ENCODE data around the gene CXorf58.

The CXorf58 gene

GRCh38 chrX:23919706-23920320 is 12.0 kb downstream of the CXorf58 start:
- TF ChIP-seq CTCF (conservative IDR thresholded peaks at IDR 0.05; ENCODE audit: low read depth, low read length), result peak; percentile 25
- H3K4me3 ChIP-seq (ENCODE audit: low read length), result no peak overlapping the region
- no peak for DNase-seq (ENCODE audit: low read depth)

GRCh38 chrX:23926015-23926414 is 18.2 kb downstream of the CXorf58 start:
- TF ChIP-seq CTCF (conservative IDR thresholded peaks at IDR 0.05; ENCODE audit: low read depth, low read length), result no peak
- no peak overlapping the region for H3K4me3 ChIP-seq (ENCODE audit: low read length)

DNA sequence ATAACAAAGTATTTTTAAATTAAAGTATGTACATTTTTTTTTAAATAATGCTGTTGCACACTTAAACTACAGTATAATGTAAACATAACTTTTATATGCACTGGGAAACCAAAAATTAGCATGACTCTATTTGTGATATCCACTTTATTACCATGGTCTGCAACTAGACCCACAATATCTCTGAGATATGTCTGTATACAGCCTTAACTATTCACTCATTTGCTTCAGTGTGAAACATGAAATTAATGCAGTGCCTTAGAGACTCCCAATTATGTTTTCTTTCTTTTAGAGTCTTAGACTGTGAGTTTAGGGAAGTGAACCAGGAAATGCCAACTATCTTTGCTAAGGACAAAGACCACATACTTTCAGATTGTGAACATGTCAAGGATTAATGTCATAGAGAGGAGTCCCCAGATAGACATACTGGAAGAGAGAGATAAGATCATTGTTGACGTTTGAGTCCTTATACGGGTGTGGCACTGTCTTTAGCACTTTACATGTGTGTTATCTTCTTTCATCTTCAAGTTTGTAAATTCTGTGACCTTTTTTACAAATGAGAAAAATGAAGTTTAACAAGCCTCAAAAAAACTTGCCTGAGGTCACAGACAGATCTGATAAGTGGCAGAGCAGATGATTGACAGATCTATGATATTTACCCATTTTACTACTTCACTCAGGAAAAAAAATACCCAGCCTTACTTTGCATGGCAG is 23.2 kb downstream of the CXorf58 start:
- no peak for TF ChIP-seq CTCF (conservative IDR thresholded peaks at IDR 0.05; ENCODE audit: low read depth, low read length)
- DNase-seq (ENCODE audit: low read depth), result no peak
- no peak overlapping the region for H3K4me3 ChIP-seq (ENCODE audit: low read length)

More at GRCh38 chrX:23926015-23926414, 18.2 kb downstream of the CXorf58 start:
- DNase-seq (ENCODE audit: low read depth), result no peak

- no peak overlapping the region for H3K4me3 ChIP-seq (ENCODE audit: low read length)
- DNase-seq (ENCODE audit: low read depth), result no peak
- no peak for TF ChIP-seq CTCF (conservative IDR thresholded peaks at IDR 0.05; ENCODE audit: low read depth, low read length)
Measured at GRCh38 chrX:23932046-23932445, 24.2 kb downstream of the CXorf58 start.

GRCh38 chrX:23935106-23935505 is 27.3 kb downstream of the CXorf58 start:
- TF ChIP-seq CTCF (conservative IDR thresholded peaks at IDR 0.05; ENCODE audit: low read depth, low read length), result no peak

DNA sequence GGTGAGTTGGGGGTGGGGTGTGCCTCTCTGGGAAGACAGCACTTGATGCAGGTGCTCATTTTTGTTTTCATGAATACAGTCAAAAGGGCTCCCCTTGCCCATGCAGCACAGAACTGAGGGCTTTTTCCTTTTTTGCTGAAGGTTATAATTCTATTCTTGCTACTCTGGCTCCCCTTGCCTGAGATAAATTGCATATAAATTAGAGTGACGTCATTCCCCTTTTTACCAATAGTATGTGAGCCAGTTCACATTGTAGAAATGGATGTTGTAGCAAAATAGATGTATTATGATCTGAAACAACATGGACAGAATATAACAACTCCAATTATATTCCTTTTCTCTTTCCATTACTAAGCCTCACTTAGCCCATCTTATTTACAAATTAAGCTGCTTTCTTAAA is 28.4 kb downstream of the CXorf58 start:
- TF ChIP-seq CTCF (conservative IDR thresholded peaks at IDR 0.05; ENCODE audit: low read depth, low read length), result no peak
- DNase-seq (ENCODE audit: low read depth), result no peak
- H3K4me3 ChIP-seq (ENCODE audit: low read length), result no peak overlapping the region

More at GRCh38 chrX:23935106-23935505, 27.3 kb downstream of the CXorf58 start:
- H3K4me3 ChIP-seq (ENCODE audit: low read length), result no peak overlapping the region
- DNase-seq (ENCODE audit: low read depth), result no peak

DNA sequence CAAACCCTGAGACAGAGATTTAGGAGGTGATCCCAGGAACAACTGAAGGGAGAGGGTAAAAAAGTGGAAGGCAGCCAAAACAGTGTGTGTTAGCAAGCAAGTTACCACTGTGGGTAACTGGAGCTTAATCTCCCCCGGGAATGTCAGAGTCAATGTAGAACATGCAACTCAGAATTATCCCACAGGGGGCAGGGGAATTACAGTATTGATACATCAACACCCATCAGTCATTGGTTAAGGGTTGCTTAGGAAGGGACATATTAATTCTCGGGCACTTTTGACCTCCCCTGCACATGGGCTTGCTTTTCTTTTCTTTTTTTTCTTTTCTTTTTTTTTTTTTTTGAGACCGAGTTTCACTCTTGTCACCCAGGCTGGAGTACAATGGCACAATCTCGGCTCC is 29.3 kb downstream of the CXorf58 start:
- DNase-seq (ENCODE audit: low read depth), result peak; percentile 16
- TF ChIP-seq CTCF (conservative IDR thresholded peaks at IDR 0.05; ENCODE audit: low read depth, low read length), result peak; percentile 1
- H3K4me3 ChIP-seq (ENCODE audit: low read length), result no peak overlapping the region

All from retinal pigment epithelial cell (primary cell).